ENCODE measurements around the gene CBLN1. TPM values are rescaled to one million over a fixed set of nuclear protein-coding genes. Genes with fewer than 3 reads are reported as not detected.

The CBLN1 gene
- total RNA-seq: 0.16 TPM in 1 of 2 replicates, not detected in the other

GRCh38 chr16:49281480-49281842 is at the start of gene CBLN1:
TSS of gene CBLN1 (minus strand) at chr16:49281838. CDS start at chr16:49281465, 373 bp downstream.

Other genes with a start within 250 kb of the CBLN1 start
- gene C16orf78, start 92.0 kb upstream of the CBLN1 start, total RNA-seq: not detected in 2 replicates